ENCODE data around the gene CCDC85B. TPM values are rescaled to one million over a fixed set of nuclear protein-coding genes. Genes with fewer than 3 reads are reported as not detected.

Gene CCDC85B
- total and polyA plus RNA-seq, 2 of the 13 experiments (the other 11 are each of a cell fraction or from before 2014, with no cell fraction given): 8.2 to 19.5 TPM

- no peak for TF ChIP-seq ZNF710 (CRISPR knock-in tag; IDR thresholded peaks at IDR 0.05; ENCODE audit: borderline replicate concordance)
- no peak for TF ChIP-seq ZEB1 (IDR thresholded peaks at IDR 0.05; ENCODE audit: insufficient replicate concordance, low read depth)
- peak; percentile 37; the same call in 1 of the 2 replicates for TF ChIP-seq SP5 (CRISPR knock-in tag; IDR thresholded peaks at IDR 0.05; ENCODE audit: borderline replicate concordance, low read depth)
- no peak for TF ChIP-seq ATRX (CRISPR knock-in tag; IDR thresholded peaks at IDR 0.05; ENCODE audit: borderline replicate concordance)
- no peak for TF ChIP-seq ZFP36L1 (CRISPR knock-in tag; IDR thresholded peaks at IDR 0.05)
- no peak for TF ChIP-seq IKZF5 (CRISPR knock-in tag; IDR thresholded peaks at IDR 0.05)
- TF ChIP-seq AKNA (CRISPR knock-in tag; IDR thresholded peaks at IDR 0.05; ENCODE audit: borderline replicate concordance): no peak
- no peak for TF ChIP-seq ZFP36 (IDR thresholded peaks at IDR 0.05; ENCODE audit: borderline replicate concordance, low read depth, low read length, partially characterized antibody)
- TF ChIP-seq, protein P1, sequence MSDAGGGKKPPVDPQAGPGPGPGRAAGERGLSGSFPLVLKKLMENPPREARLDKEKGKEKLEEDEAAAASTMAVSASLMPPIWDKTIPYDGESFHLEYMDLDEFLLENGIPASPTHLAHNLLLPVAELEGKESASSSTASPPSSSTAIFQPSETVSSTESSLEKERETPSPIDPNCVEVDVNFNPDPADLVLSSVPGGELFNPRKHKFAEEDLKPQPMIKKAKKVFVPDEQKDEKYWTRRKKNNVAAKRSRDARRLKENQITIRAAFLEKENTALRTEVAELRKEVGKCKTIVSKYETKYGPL (CRISPR knock-in tag; IDR thresholded peaks at IDR 0.05): no peak; the same call in 1 of the 2 replicates
- no peak for TF ChIP-seq ZNF253 (CRISPR knock-in tag; IDR thresholded peaks at IDR 0.05; ENCODE audit: borderline replicate concordance)
- no peak for TF ChIP-seq CBX1 (IDR thresholded peaks at IDR 0.05; ENCODE audit: low read depth)
- 0 out of 2 replicates have a peak, but pooled peaks have one; percentile 66 for TF ChIP-seq ZFYVE20 (CRISPR knock-in tag; IDR thresholded peaks at IDR 0.05; ENCODE audit: borderline replicate concordance, low read depth)
- TF ChIP-seq ZNF549 (CRISPR knock-in tag; IDR thresholded peaks at IDR 0.05): no peak
- no peak for TF ChIP-seq ZNF674 (CRISPR knock-in tag; IDR thresholded peaks at IDR 0.05; ENCODE audit: low read depth)
- TF ChIP-seq CBFB (CRISPR knock-in tag; IDR thresholded peaks at IDR 0.05): no peak
- peak; percentile 58; the same call in 1 of the 2 replicates for TF ChIP-seq ZNF782 (CRISPR knock-in tag; IDR thresholded peaks at IDR 0.05; ENCODE audit: borderline replicate concordance)
- TF ChIP-seq CAMTA2 (CRISPR knock-in tag; IDR thresholded peaks at IDR 0.05; ENCODE audit: borderline replicate concordance): no peak
- peak; percentile 86 for TF ChIP-seq GABPB1 (CRISPR knock-in tag; IDR thresholded peaks at IDR 0.05)
- TF ChIP-seq HCFC1 (IDR thresholded peaks at IDR 0.05; ENCODE audit: low read depth, low read length): no peak
- TF ChIP-seq KDM6A (CRISPR knock-in tag; IDR thresholded peaks at IDR 0.05; ENCODE audit: low read depth): no peak
These were observed 33.6 kb upstream of the CCDC85B start (continued) for GRCh38 chr11:65856689-65857499.

Measured in HepG2 (cell line).